Karpas-422 (cell line): ENCODE results near the gene DUSP14. TPM values are rescaled to one million over a fixed set of nuclear protein-coding genes. Genes with fewer than 3 reads are reported as not detected.

Experiments
- DNase-seq: peaks from one replicate; pipeline ENCODE4 v3.0.0-alpha.2; 2015
- H2AFZ ChIP-seq: fragments of 200-600 bp; sonication (generic); 2 replicates; pipeline ENCODE4 v1.6.1; 2014; ENCODE audit warnings: antibody characterized with exemption, low read length, mixed read lengths
- H3K27ac ChIP-seq: fragments of 200-600 bp; sonication (generic); 2 replicates; pipeline ENCODE4 v1.5.1; 2014; ENCODE audit warnings: mild to moderate bottlenecking, low read length, moderate library complexity
- H3K27me3 ChIP-seq: fragments of 200-600 bp; sonication (generic); 2 replicates; pipeline ENCODE4 v1.6.1; 2014; ENCODE audit warnings: low read length, mixed read lengths
- H3K36me3 ChIP-seq: fragments of 200-600 bp; sonication (generic); 2 replicates; pipeline ENCODE4 v1.6.1; 2014; ENCODE audit warnings: low read length, mixed read lengths; ENCODE audit not compliant: insufficient read depth
- H3K4me1 ChIP-seq: fragments of 200-600 bp; sonication (generic); 2 replicates; pipeline ENCODE4 v1.6.1; 2014; ENCODE audit warnings: mild to moderate bottlenecking, low read length, mixed read lengths
- H3K4me2 ChIP-seq: fragments of 200-600 bp; sonication (generic); 2 replicates; pipeline ENCODE4 v1.6.1; 2014; ENCODE audit warnings: low read length, low read depth, mild to moderate bottlenecking; ENCODE audit not compliant: poor library complexity, severe bottlenecking
- H3K4me3 ChIP-seq: fragments of 200-600 bp; sonication (generic); 2 replicates; pipeline ENCODE4 v1.5.1; 2014; ENCODE audit warnings: mild to moderate bottlenecking, antibody characterized with exemption, low read length, mixed read lengths
- H3K79me2 ChIP-seq: fragments of 200-600 bp; sonication (generic); 2 replicates; pipeline ENCODE4 v1.6.1; 2014; ENCODE audit warnings: mild to moderate bottlenecking, low read length, mixed read lengths
- H3K9ac ChIP-seq: fragments of 200-600 bp; sonication (generic); 2 replicates; pipeline ENCODE4 v1.6.0; 2014; ENCODE audit warnings: low read length
- H3K9me2 ChIP-seq: fragments of 200-600 bp; sonication (generic), shearing (Covaris generic); replicated peaks from 2 replicates; pipeline ENCODE4 v1.6.0; 2014; ENCODE audit warnings: mild to moderate bottlenecking, low read length, moderate library complexity; ENCODE audit not compliant: insufficient read depth
- H3K9me3 ChIP-seq: fragments of 300-700, 200-600 bp; sonication (generic); 2 replicates; pipeline ENCODE4 v1.6.1; 2014; ENCODE audit warnings: low read length, mixed read lengths
- H4K20me1 ChIP-seq: fragments of 200-600 bp; sonication (generic); 2 replicates; pipeline ENCODE4 v1.6.1; 2014; ENCODE audit warnings: mild to moderate bottlenecking, antibody characterized with exemption, low read length, low read depth; ENCODE audit not compliant: insufficient read depth
- total RNA-seq: library from RNA; depleted of rRNA; stranded (reverse); fragments of >200 nt; shearing (Covaris generic); gene quantifications from 2 replicates; pipeline ENCODE4 v1.2.3, GENCODE V29; 2014; ENCODE audit warnings: low replicate concordance

DUSP14 gene
- total RNA-seq, 1 experiment from 2014 or later: 12.2 TPM

- DNase-seq: no peak
- H2AFZ ChIP-seq: no peak overlapping the region
- H4K20me1 ChIP-seq: no peaks in the 10 kb centered on the region
- H3K9me2 ChIP-seq: no peaks in the 10 kb centered on the region
- no peak overlapping the region for H3K4me2 ChIP-seq
- H3K4me1 ChIP-seq: peaks cover 14% of the 10 kb centered on the region
- H3K27me3 ChIP-seq: no peaks in the 10 kb centered on the region
- H3K79me2 ChIP-seq: no peaks in the 10 kb centered on the region
- H3K4me3 ChIP-seq: no peak overlapping the region
- no peak overlapping the region for H3K27ac ChIP-seq
- no peak overlapping the region for H3K9ac ChIP-seq
- H3K9me3 ChIP-seq: no peaks in the 10 kb centered on the region
- H3K36me3 ChIP-seq: peaks cover 3% of the 10 kb centered on the region; the same call in 1 of the 2 replicates
Observed at GRCh38 chr17:37523715-37524219, 34.1 kb downstream of the DUSP14 start.

- Histone ChIP-seq H3K9ac (no peak overlapping the region), H4K20me1 (no peaks in the 10 kb centered on the region), H3K4me2 (no peak overlapping the region), H3K4me3 (no peak overlapping the region), H3K9me2 (no peaks in the 10 kb centered on the region), H2AFZ (no peak overlapping the region), H3K36me3 (peaks cover 6% of the 10 kb centered on the region; the same call in 1 of the 2 replicates), H3K27me3 (no peaks in the 10 kb centered on the region), H3K4me1 (peaks cover 18% of the 10 kb centered on the region), H3K79me2 (no peaks in the 10 kb centered on the region), H3K27ac (no peak overlapping the region), H3K9me3 (no peaks in the 10 kb centered on the region)
- DNase-seq: peak; percentile 87
Observed at GRCh38 chr17:37527249-37527851, 37.7 kb downstream of the DUSP14 start.

- H3K9me3 ChIP-seq: no peaks in the 10 kb centered on the region
- H3K9me2 ChIP-seq: no peaks in the 10 kb centered on the region
- no peaks in the 10 kb centered on the region for H3K27me3 ChIP-seq
- no peak overlapping the region for H2AFZ ChIP-seq
- H3K4me2 ChIP-seq: no peak overlapping the region
- no peaks in the 10 kb centered on the region for H4K20me1 ChIP-seq
- peaks cover 20% of the 10 kb centered on the region for H3K4me1 ChIP-seq
- H3K79me2 ChIP-seq: no peaks in the 10 kb centered on the region
- H3K27ac ChIP-seq: no peak overlapping the region
- no peak overlapping the region for H3K4me3 ChIP-seq
- no peak overlapping the region for H3K9ac ChIP-seq
- no peak for DNase-seq
- peaks cover 15% of the 10 kb centered on the region; the same call in 1 of the 2 replicates for H3K36me3 ChIP-seq
Observed at GRCh38 chr17:37530420-37530819, 40.7 kb downstream of the DUSP14 start.

- no peak overlapping the region for H3K4me2 ChIP-seq
Observed at GRCh38 chr17:37532756-37533155, 43.1 kb downstream of the DUSP14 start.

GRCh38 chr17:37535906-37536305 lies 46.2 kb downstream of the DUSP14 start:
- peaks cover 38% of the 10 kb centered on the region; the same call in 1 of the 2 replicates for H3K36me3 ChIP-seq
- no peak overlapping the region for H3K4me3 ChIP-seq
- H3K27ac ChIP-seq: no peak overlapping the region
- no peaks in the 10 kb centered on the region for H4K20me1 ChIP-seq
- no peak overlapping the region for H3K4me2 ChIP-seq
- no peaks in the 10 kb centered on the region for H3K79me2 ChIP-seq
- H3K9me3 ChIP-seq: no peaks in the 10 kb centered on the region
- H3K9ac ChIP-seq: no peak overlapping the region
- no peak overlapping the region for H2AFZ ChIP-seq
- peaks cover 3% of the 10 kb centered on the region; the same call in 1 of the 2 replicates for H3K4me1 ChIP-seq
- no peaks in the 10 kb centered on the region for H3K9me2 ChIP-seq
- DNase-seq: no peak
- no peaks in the 10 kb centered on the region for H3K27me3 ChIP-seq

More at GRCh38 chr17:37532756-37533155, 43.1 kb downstream of the DUSP14 start:
- H4K20me1 ChIP-seq: no peaks in the 10 kb centered on the region
- no peak overlapping the region for H3K9ac ChIP-seq
- no peak for DNase-seq
- H3K9me2 ChIP-seq: no peaks in the 10 kb centered on the region
- no peak overlapping the region for H2AFZ ChIP-seq
- H3K79me2 ChIP-seq: no peaks in the 10 kb centered on the region
- H3K9me3 ChIP-seq: no peaks in the 10 kb centered on the region
- peaks cover 29% of the 10 kb centered on the region; the same call in 1 of the 2 replicates for H3K36me3 ChIP-seq
- peaks cover 17% of the 10 kb centered on the region for H3K4me1 ChIP-seq
- H3K4me3 ChIP-seq: no peak overlapping the region
- no peak overlapping the region for H3K27ac ChIP-seq
- H3K27me3 ChIP-seq: no peaks in the 10 kb centered on the region

- no peak for DNase-seq
- peaks cover 3% of the 10 kb centered on the region; the same call in 1 of the 2 replicates for H3K4me1 ChIP-seq
- H3K4me3 ChIP-seq: no peak overlapping the region
- H3K36me3 ChIP-seq: peaks cover 58% of the 10 kb centered on the region
- H3K27ac ChIP-seq: no peak overlapping the region
- H3K79me2 ChIP-seq: peaks cover 12% of the 10 kb centered on the region
- H3K4me2 ChIP-seq: no peak overlapping the region
- H3K9me2 ChIP-seq: no peaks in the 10 kb centered on the region
- no peaks in the 10 kb centered on the region for H3K9me3 ChIP-seq
- no peaks in the 10 kb centered on the region for H4K20me1 ChIP-seq
- no peak overlapping the region for H2AFZ ChIP-seq
- no peak overlapping the region for H3K9ac ChIP-seq
- H3K27me3 ChIP-seq: no peaks in the 10 kb centered on the region
Observed at GRCh38 chr17:37538981-37539659, 49.4 kb downstream of the DUSP14 start.

- Histone ChIP-seq H3K9me2 (no peaks in the 10 kb centered on the region), H3K27ac (no peak overlapping the region), H3K9ac (no peak overlapping the region), H3K79me2 (peaks cover 36% of the 10 kb centered on the region), H3K4me1 (0 out of 2 replicates have a peak, but pooled peaks cover 2% of the 10 kb centered on the region), H2AFZ (no peak overlapping the region), H4K20me1 (no peaks in the 10 kb centered on the region), H3K4me2 (no peak overlapping the region), H3K9me3 (no peaks in the 10 kb centered on the region), H3K36me3 (peaks cover 37% of the 10 kb centered on the region), H3K4me3 (no peak overlapping the region), H3K27me3 (no peaks in the 10 kb centered on the region)
- no peak for DNase-seq
Observed at GRCh38 chr17:37541880-37542660, 52.4 kb downstream of the DUSP14 start.

GRCh38 chr17:37543637-37544052 lies 54.0 kb downstream of the DUSP14 start:
- Histone ChIP-seq H2AFZ (no peak overlapping the region), H3K4me2 (no peak overlapping the region), H3K4me3 (no peak overlapping the region), H3K9me2 (no peaks in the 10 kb centered on the region), H3K9me3 (no peaks in the 10 kb centered on the region), H3K4me1 (0 out of 2 replicates have a peak, but pooled peaks cover 4% of the 10 kb centered on the region), H3K79me2 (peaks cover 47% of the 10 kb centered on the region), H4K20me1 (no peaks in the 10 kb centered on the region), H3K27ac (no peak overlapping the region), H3K36me3 (peaks cover 33% of the 10 kb centered on the region), H3K27me3 (no peaks in the 10 kb centered on the region), H3K9ac (no peak overlapping the region)
- no peak for DNase-seq
